Measurements from ENCODE around the gene GRB7.
"Not testable (repeated sequence)": the region's sequence is repeated elsewhere in the genome, so short reads cannot be mapped to it uniquely, and the experiment has no call there.

The GRB7 gene

DNA sequence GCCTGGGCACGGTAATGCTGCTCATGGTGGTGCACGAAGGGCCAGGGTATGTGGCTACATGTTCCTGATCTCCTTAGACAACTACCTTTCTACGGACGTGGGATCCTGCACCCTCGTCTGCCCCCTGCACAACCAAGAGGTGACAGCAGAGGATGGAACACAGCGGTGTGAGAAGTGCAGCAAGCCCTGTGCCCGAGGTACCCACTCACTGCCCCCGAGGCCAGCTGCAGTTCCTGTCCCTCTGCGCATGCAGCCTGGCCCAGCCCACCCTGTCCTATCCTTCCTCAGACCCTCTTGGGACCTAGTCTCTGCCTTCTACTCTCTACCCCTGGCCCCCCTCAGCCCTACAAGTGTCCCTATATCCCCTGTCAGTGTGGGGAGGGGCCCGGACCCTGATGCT is 25.9 kb upstream of the GRB7 start:
- DNase-seq (ENCODE audit: insufficient read length) (no peak), FAIRE-seq (no peak)
- TF ChIP-seq TAF1 (IDR thresholded peaks at IDR 0.05; ENCODE audit: borderline replicate concordance, low read depth, low read length), result no peak

- no peak for DNase-seq (ENCODE audit: insufficient read length)
- no peak for TF ChIP-seq POLR2A (IDR thresholded peaks at IDR 0.05; ENCODE audit: low read depth, low read length)
- no peak for TF ChIP-seq TAF1 (IDR thresholded peaks at IDR 0.05; ENCODE audit: borderline replicate concordance, low read depth, low read length)
- TF ChIP-seq POLR2AphosphoS5 (IDR thresholded peaks at IDR 0.05; ENCODE audit: low read depth, low read length), result no peak
- FAIRE-seq, result no peak
Observed at GRCh38 chr17:39714234-39714633, 23.5 kb upstream of the GRB7 start.

GRCh38 chr17:39715375-39716072 is 22.2 kb upstream of the GRB7 start:
- no peak for TF ChIP-seq TAF1 (IDR thresholded peaks at IDR 0.05; ENCODE audit: borderline replicate concordance, low read depth, low read length)
- TF ChIP-seq POLR2A (IDR thresholded peaks at IDR 0.05; ENCODE audit: low read depth, low read length), result no peak
- no peak for TF ChIP-seq POLR2AphosphoS5 (IDR thresholded peaks at IDR 0.05; ENCODE audit: low read depth, low read length)
- no peak for DNase-seq (ENCODE audit: insufficient read length)
- no peak for FAIRE-seq

DNA sequence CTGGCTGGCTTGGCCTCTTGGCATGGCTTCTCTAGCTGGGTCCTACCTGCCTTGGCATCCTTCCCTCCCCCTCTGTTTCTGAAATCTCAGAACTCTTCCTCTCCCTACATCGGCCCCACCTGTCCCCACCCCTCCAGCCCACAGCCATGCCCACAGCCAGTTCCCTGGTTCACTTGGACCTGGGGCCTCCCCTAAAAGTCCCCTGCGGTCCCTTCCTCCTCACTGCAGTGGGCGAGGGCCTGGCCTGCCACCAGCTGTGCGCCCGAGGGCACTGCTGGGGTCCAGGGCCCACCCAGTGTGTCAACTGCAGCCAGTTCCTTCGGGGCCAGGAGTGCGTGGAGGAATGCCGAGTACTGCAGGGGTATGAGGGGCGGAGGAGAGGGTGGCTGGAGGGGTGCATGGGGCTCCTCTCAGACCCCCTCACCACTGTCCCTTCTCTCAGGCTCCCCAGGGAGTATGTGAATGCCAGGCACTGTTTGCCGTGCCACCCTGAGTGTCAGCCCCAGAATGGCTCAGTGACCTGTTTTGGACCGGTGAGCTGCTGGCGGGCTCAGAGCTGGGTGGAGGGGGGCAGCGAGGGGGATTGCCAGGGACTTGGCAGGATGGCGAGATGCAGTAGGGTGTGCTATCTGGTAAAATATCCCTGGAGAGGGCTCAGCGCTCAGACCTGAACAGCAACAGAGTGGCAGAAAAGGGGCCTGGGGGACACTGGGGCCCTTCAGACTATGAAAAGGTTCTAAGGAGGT is 21.5 kb upstream of the GRB7 start:
- FAIRE-seq (no peak), DNase-seq (ENCODE audit: insufficient read length) (no peak)
- no peak for TF ChIP-seq POLR2AphosphoS5 (IDR thresholded peaks at IDR 0.05; ENCODE audit: low read depth, low read length)
- no peak for TF ChIP-seq TAF1 (IDR thresholded peaks at IDR 0.05; ENCODE audit: borderline replicate concordance, low read depth, low read length)

- DNase-seq (ENCODE audit: insufficient read length) (no peak), FAIRE-seq (no peak)
- TF ChIP-seq TAF1 (IDR thresholded peaks at IDR 0.05; ENCODE audit: borderline replicate concordance, low read depth, low read length), result no peak
- no peak for TF ChIP-seq POLR2AphosphoS5 (IDR thresholded peaks at IDR 0.05; ENCODE audit: low read depth, low read length)
- TF ChIP-seq POLR2A (IDR thresholded peaks at IDR 0.05; ENCODE audit: low read depth, low read length), result no peak
Observed at GRCh38 chr17:39716879-39717536, 20.7 kb upstream of the GRB7 start.

GRCh38 chr17:39717660-39718059 is 20.1 kb upstream of the GRB7 start:
- DNase-seq (ENCODE audit: insufficient read length) (no peak), FAIRE-seq (no peak)
- no peak for TF ChIP-seq POLR2A (IDR thresholded peaks at IDR 0.05; ENCODE audit: low read depth, low read length)
- no peak for TF ChIP-seq TAF1 (IDR thresholded peaks at IDR 0.05; ENCODE audit: borderline replicate concordance, low read depth, low read length)
- no peak for TF ChIP-seq POLR2AphosphoS5 (IDR thresholded peaks at IDR 0.05; ENCODE audit: low read depth, low read length)

GRCh38 chr17:39719563-39720355 is 18.0 kb upstream of the GRB7 start:
- DNase-seq (ENCODE audit: insufficient read length) (no peak), FAIRE-seq (no peak)
- TF ChIP-seq TAF1 (IDR thresholded peaks at IDR 0.05; ENCODE audit: borderline replicate concordance, low read depth, low read length), result no peak
- no peak for TF ChIP-seq POLR2AphosphoS5 (IDR thresholded peaks at IDR 0.05; ENCODE audit: low read depth, low read length)
- TF ChIP-seq POLR2A (IDR thresholded peaks at IDR 0.05; ENCODE audit: low read depth, low read length), result no peak

- no peak for FAIRE-seq
- TF ChIP-seq POLR2A (IDR thresholded peaks at IDR 0.05; ENCODE audit: low read depth, low read length) (no peak), POLR2AphosphoS5 (IDR thresholded peaks at IDR 0.05; ENCODE audit: low read depth, low read length) (no peak), TAF1 (IDR thresholded peaks at IDR 0.05; ENCODE audit: borderline replicate concordance, low read depth, low read length) (no peak)
- DNase-seq (ENCODE audit: insufficient read length), result no peak
Observed at GRCh38 chr17:39722104-39722503, 15.6 kb upstream of the GRB7 start.

GRCh38 chr17:39722965-39723848 is 14.5 kb upstream of the GRB7 start:
- DNase-seq (ENCODE audit: insufficient read length) (no peak), FAIRE-seq (no peak)

DNA sequence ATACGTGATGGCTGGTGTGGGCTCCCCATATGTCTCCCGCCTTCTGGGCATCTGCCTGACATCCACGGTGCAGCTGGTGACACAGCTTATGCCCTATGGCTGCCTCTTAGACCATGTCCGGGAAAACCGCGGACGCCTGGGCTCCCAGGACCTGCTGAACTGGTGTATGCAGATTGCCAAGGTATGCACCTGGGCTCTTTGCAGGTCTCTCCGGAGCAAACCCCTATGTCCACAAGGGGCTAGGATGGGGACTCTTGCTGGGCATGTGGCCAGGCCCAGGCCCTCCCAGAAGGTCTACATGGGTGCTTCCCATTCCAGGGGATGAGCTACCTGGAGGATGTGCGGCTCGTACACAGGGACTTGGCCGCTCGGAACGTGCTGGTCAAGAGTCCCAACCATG is 13.0 kb upstream of the GRB7 start:
- FAIRE-seq (no peak), DNase-seq (ENCODE audit: insufficient read length) (no peak)
- TF ChIP-seq TAF1 (IDR thresholded peaks at IDR 0.05; ENCODE audit: borderline replicate concordance, low read depth, low read length), result no peak
- no peak for TF ChIP-seq POLR2AphosphoS5 (IDR thresholded peaks at IDR 0.05; ENCODE audit: low read depth, low read length)
- no peak for TF ChIP-seq POLR2A (IDR thresholded peaks at IDR 0.05; ENCODE audit: low read depth, low read length)

More at GRCh38 chr17:39722965-39723848, 14.5 kb upstream of the GRB7 start:
- no peak for TF ChIP-seq POLR2AphosphoS5 (IDR thresholded peaks at IDR 0.05; ENCODE audit: low read depth, low read length)
- TF ChIP-seq TAF1 (IDR thresholded peaks at IDR 0.05; ENCODE audit: borderline replicate concordance, low read depth, low read length), result no peak
- TF ChIP-seq POLR2A (IDR thresholded peaks at IDR 0.05; ENCODE audit: low read depth, low read length), result no peak

DNA sequence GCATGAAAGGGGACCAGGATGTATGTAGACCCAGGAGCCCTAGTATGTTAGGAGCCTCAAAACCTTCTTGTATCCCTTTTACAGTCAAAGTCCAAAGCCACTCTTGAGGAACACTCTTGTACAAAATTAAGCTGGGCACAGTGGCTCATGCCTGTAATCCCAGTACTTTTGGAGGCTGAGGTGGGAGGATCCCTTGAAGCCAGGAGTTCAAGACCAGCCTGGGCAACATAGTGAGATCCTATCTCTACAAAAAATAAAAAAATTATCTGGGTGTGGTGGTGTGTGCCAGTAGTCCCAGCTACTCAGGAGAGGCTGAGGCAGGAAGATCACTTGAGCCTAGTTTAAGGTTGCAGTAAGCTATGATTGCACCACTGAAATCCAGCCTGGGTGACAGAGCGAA is 11.8 kb upstream of the GRB7 start:
- not testable (repeated sequence) for DNase-seq (ENCODE audit: insufficient read length); FAIRE-seq
